GM12873 (cell line): ENCODE measurements around the gene DYNLT4.

Experiments
- TF ChIP-seq, protein P1 (sequence below): IDR thresholded peaks from 2 replicates; pipeline ENCODE4 v1.5.1; 2012; ENCODE audit warnings: low read depth, mild to moderate bottlenecking, moderate library complexity, low read length, control low read depth; ENCODE audit not compliant: insufficient read depth; ENCODE audit errors: missing control alignments

Gene DYNLT4

DNA sequence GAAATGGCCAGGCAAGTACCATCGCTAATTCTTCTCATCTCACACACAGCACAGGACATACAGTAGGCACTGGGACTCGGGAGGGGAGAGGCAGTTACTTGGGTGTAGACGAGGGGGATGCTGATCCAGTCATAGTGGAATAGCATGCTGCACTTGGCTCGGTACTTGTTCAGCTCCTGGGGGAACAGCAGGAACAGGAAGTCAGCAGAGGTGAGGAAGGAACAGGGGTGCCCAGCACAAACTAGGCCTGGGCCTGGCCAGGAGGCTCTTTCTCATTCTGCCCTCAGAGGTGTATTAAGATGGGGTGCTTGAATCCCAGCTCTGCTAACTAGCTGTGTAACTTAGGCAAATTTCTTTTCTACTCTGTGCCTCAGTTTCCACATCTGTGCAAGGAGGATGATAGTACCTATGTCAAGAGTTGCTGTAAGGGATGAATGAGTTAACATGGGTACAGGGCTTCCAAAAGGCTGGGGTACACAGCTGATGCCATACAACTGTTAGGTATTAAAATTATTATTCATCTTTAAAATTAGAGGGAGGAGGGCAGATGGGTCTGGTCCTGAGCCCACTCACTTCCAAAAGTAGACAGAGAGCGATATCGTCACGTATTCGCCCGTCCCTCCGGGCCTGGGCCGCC lies 21.5 kb downstream of the DYNLT4 start:
- TF ChIP-seq, protein P1, sequence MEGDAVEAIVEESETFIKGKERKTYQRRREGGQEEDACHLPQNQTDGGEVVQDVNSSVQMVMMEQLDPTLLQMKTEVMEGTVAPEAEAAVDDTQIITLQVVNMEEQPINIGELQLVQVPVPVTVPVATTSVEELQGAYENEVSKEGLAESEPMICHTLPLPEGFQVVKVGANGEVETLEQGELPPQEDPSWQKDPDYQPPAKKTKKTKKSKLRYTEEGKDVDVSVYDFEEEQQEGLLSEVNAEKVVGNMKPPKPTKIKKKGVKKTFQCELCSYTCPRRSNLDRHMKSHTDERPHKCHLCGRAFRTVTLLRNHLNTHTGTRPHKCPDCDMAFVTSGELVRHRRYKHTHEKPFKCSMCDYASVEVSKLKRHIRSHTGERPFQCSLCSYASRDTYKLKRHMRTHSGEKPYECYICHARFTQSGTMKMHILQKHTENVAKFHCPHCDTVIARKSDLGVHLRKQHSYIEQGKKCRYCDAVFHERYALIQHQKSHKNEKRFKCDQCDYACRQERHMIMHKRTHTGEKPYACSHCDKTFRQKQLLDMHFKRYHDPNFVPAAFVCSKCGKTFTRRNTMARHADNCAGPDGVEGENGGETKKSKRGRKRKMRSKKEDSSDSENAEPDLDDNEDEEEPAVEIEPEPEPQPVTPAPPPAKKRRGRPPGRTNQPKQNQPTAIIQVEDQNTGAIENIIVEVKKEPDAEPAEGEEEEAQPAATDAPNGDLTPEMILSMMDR = no peak

DNA sequence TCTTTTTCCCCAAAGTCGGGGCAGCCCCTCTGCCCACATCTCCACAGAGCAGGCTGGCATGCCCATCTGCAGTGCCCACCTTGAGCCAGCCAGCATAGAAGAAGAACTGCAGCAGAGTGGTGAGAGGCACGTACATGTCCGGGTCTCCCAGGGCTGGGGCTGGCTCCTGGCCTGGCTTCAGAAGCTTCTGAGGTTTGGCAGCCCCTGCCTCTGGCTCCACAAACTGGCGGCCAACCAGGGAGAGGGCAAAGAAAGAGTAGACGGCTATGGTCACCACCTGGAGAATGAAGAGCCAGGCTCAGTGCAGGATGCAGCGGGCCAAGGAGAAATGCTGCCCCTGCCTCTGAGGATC lies 22.1 kb downstream of the DYNLT4 start:
- TF ChIP-seq, protein P1 = no peak

DNA sequence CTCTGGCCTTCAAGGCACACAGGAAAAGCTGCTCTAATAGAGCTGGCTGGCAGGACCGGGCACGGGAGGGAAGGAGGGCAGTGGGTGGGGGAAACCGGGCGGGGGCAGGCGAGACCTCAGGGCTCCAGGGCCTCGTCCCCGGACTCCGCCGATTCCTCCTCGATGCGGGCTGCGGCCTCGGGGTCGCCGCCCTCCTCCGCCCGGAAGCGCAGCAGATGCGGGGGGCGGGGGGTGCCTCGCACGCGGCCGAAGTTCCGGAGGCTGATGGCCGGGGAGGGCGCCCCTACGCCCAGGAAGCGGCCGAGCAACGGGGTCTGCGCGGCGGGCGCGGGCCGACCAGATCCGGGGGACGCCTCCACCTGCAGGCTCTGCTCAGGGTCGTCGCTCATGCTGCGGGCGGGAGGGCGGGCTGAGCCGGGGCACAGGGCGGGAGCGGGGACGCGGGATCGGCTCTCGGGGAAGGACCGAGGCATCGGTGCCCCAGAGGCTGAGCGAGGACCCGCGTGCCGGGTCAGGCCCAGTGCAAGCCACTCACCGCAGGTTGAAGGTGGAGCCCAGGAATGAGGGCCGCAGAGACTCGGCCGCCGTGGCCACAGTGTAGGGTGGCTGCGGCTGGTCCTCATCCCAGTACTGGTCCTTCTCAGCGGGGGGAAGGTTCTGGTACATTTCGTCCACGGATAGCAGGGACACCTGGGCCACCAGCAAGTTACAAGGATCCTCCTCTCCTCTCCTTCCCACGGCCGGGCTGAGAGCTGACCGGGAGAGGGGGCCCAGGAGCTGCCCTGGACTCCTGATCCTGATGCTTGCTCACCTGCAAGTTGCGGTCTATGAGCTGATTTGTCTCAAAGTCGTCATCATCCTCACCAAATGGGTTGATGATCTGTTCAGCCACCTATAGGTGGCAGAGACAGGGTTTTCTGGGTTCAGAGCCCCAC lies 22.8 kb downstream of the DYNLT4 start:
- TF ChIP-seq, protein P1 = peak; percentile 41

DNA sequence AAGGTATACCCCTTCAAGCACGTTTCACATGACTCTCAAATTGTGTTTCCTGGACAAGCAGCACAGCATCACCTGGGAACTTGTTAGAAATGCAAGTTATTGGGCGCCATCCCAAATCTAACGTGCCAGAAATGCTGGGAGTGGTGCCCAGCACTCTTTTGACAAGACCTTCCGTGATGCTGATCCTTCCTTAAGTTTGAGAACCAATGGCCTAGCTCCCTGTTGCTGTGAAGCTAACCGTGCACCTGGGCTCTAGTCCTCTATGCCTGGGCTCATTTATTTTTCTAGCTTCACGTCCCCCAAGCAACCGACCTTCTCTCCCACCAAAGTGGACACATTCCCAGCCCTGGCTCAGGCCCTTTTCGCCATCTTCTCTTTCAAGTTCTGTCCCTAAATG lies 23.5 kb downstream of the DYNLT4 start:
- TF ChIP-seq, protein P1 = no peak

DNA sequence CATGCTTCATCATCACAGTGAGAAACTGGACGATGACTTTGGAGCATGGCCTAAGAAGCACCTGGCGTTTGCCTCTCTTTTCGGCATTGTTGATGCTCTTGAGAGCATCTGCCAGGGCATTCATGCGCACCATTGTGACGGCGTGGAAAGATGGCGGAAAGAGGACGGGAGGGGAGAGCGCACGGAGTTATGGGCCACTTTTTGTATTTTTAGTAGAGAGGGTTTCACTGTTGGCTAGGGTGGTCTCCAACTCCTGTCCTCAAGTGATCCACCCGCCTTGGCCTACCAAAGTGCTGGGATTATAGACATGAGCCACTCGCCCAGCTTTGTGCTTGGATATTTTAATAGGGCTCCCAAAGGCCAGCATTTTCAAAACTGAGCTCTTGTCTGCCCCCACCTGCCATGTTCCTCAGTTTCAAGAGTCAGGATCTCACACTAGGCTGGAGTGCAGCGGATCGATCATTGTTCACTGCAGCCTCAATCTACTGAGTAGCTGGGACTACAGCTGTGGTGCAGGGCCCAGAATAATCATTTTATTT lies 26.5 kb downstream of the DYNLT4 start:
- TF ChIP-seq, protein P1 = no peak

DNA sequence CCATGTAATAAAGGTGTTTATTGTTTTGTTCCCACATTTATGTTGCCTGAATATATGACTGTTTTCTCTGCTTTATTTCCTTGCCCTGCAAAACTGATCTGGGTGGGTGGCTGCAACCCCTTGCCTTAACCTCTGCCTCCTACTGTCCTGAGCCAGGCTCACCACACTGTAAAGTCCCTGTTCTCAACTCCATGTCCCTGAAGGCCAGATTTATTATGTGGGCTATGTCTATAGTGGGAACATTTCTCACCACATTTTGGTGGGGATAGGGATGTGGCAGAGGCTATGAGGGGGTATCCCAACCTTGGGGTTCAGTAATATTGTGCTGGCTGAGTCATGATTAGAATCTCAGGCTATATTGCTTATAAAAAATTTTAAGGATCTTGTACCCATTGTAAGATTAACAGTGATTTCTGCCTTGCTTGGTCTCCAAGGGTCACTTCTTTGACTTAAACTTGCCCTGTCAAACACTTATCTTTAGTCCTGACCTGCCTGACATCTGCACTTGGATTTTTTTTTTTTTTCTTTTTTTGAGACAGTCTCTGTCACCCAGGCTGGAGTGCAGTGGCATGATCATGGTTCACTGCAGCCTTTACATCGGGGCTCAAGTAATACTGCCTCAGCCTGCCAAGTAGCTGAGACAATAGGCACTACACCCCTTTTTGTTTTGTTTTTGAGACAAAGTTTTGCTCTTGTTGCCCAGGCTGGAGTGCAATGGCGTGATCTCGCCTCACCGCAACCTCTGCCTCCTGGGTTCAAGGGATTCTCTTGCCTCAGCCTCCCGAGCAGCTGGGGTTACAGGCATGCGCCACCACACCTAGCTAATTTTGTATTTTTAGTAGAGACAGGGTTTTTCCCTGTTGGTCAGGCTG lies 28.2 kb downstream of the DYNLT4 start:
- TF ChIP-seq, protein P1 = no peak
